Erythroblast (primary cell): ENCODE data around the gene NOP58.

Experiments used
- GATA1 ChIP-seq: IDR thresholded peaks from 2 replicates; pipeline ENCODE4 v1.6.1; 2011; ENCODE audit warnings: low read depth, mild to moderate bottlenecking, control low read depth, low read length, moderate library complexity
- POLR2A ChIP-seq: IDR thresholded peaks from 2 replicates; pipeline ENCODE4 v1.6.1; 2011; ENCODE audit warnings: mild to moderate bottlenecking, low read length

GRCh38 chr2:202267495-202267894 is 1.9 kb downstream of the NOP58 start:
- TF ChIP-seq POLR2A (no peak), GATA1 (no peak)
